A549 (cell line): ENCODE measurements around the gene EGLN2. TPM values are rescaled to one million over a fixed set of nuclear protein-coding genes. Genes with fewer than 3 reads are reported as not detected.

Source experiments
- ATAC-seq, 2 experiments: fragments of 200-7000 bp in 1 of 2; fragments of >200 bp in 1 of 2; cut with Nextera tagmentation in 1 of 2; cut with Tn5 transposase in 1 of 2; 3 replicates each; pipeline versions ENCODE4 v1.8.0 to v1.9.1; 2018 to 2020; ENCODE audit warnings: mild to moderate bottlenecking in 1 of 2, moderate library complexity in 1 of 2
- CTCF ChIA-PET: fragments of 300-600 bp; sonication (Branson Sonifier 250); formaldehyde crosslinking; extraction: SDS; loops from one replicate; lab custom pipeline; 2021; ENCODE audit warnings: antibody characterized with exemption, inconsistent platforms; lab: Yijun Ruan, JAX
- POLR2A ChIA-PET: fragments of 350-600 bp; formaldehyde crosslinking; extraction: SDS; loops from one replicate; lab custom pipeline; 2021; ENCODE audit warnings: antibody characterized with exemption, inconsistent platforms; lab: Yijun Ruan, JAX
- DNase-seq, 2 experiments: peaks; one replicate each; pipeline versions ENCODE4 v3.0.0 to v3.0.0-alpha.2; 2011 to 2016; ENCODE audit warnings: low read depth in 1 of 2, low spot score in 1 of 2
- FAIRE-seq: peaks from 2 replicates; lab custom pipeline; 2011; peaks lifted over from hg19 to GRCh38; lab: Jason Lieb, UNC
- H3K27ac ChIP-seq, 2 experiments: fragments of >200 bp; sonication (Bioruptor Twin); formaldehyde crosslinking; 3 replicates each; pipeline ENCODE4 v1.5.1; 2016 to 2017
- H3K4me1 ChIP-seq: fragments of >200 bp; sonication (Bioruptor Twin); formaldehyde crosslinking; 3 replicates; pipeline ENCODE4 v1.6.1; 2016
- H3K4me2 ChIP-seq: fragments of >200 bp; sonication (Bioruptor Twin); formaldehyde crosslinking; 3 replicates; pipeline ENCODE4 v1.6.1; 2016
- H3K4me3 ChIP-seq: fragments of >200 bp; sonication (Bioruptor Twin); formaldehyde crosslinking; 3 replicates; pipeline ENCODE4 v1.5.1; 2016
- H3K9me3 ChIP-seq: fragments of >200 bp; sonication (Bioruptor Twin); formaldehyde crosslinking; 3 replicates; pipeline ENCODE4 v1.6.1; 2016
- BHLHE40 ChIP-seq: IDR thresholded peaks from 2 replicates; pipeline ENCODE4 v1.6.1; 2012; ENCODE audit warnings: low read depth, low read length, inconsistent platforms
- CHD4 ChIP-seq: fragments of 200-600 bp; sonication (generic); IDR thresholded peaks from 2 replicates; pipeline ENCODE4 v1.6.1; 2016; ENCODE audit warnings: antibody characterized with exemption, mild to moderate bottlenecking, borderline replicate concordance
- EHMT2 ChIP-seq: fragments of 200-600 bp; sonication (generic); IDR thresholded peaks from 2 replicates; pipeline ENCODE4 v1.6.1; 2016; ENCODE audit warnings: antibody characterized with exemption, low read depth, mild to moderate bottlenecking, moderate library complexity
- FOSB ChIP-seq: fragments of 250-450 bp; sonication (Bioruptor Pico); IDR thresholded peaks from 2 replicates; pipeline ENCODE4 v1.5.0; 2020; ENCODE audit warnings: mild to moderate bottlenecking, moderate library complexity
- FOSL2 ChIP-seq, 2 experiments: fragments of 450-650 bp in 1 of 2; fragments of >200 bp in 1 of 2; sonication (Bioruptor Twin) in 1 of 2; formaldehyde crosslinking; IDR thresholded peaks; 2 replicates each; pipeline versions ENCODE4 v1.5.0 to v1.6.1; 2016 to 2020; ENCODE audit warnings: mild to moderate bottlenecking in 1 of 2, moderate library complexity in 1 of 2
- FOXS1 ChIP-seq: fragments of 250-450 bp; sonication (Bioruptor Pico); IDR thresholded peaks from 2 replicates; pipeline ENCODE4 v1.5.0; 2020; ENCODE audit warnings: mild to moderate bottlenecking, moderate library complexity
- HDAC2 ChIP-seq: fragments of 200-600 bp; sonication (generic); IDR thresholded peaks from 2 replicates; pipeline ENCODE4 v1.6.1; 2016
- HEYL ChIP-seq: fragments of 250-450 bp; sonication (Bioruptor Pico); IDR thresholded peaks from 2 replicates; pipeline ENCODE4 v1.8.0; 2021; ENCODE audit warnings: mild to moderate bottlenecking, moderate library complexity
- JUN ChIP-seq, 2 experiments: fragments of >200 bp; sonication (Bioruptor Twin); formaldehyde crosslinking; IDR thresholded peaks; 2 replicates in 1 of 2; 3 replicates in 1 of 2; pipeline ENCODE4 v1.6.1; 2016 to 2017
- MAFK ChIP-seq: fragments of 450-650 bp; IDR thresholded peaks from 2 replicates; pipeline ENCODE4 v1.6.1; 2014; ENCODE audit not compliant: partially characterized antibody
- NPAS2 ChIP-seq: fragments of 250-450 bp; sonication (Bioruptor Pico); IDR thresholded peaks from 2 replicates; pipeline ENCODE4 v1.8.0; 2022; ENCODE audit warnings: mild to moderate bottlenecking, moderate library complexity, borderline replicate concordance
- NR3C1 ChIP-seq: fragments of >200 bp; sonication (Bioruptor Twin); formaldehyde crosslinking; IDR thresholded peaks from 3 replicates; pipeline ENCODE4 v1.6.1; 2017
- POLR2A ChIP-seq: IDR thresholded peaks from 2 replicates; pipeline ENCODE4 v1.6.1; 2012; ENCODE audit warnings: mild to moderate bottlenecking, low read length
- SREBF2 ChIP-seq: fragments of 450-650 bp; IDR thresholded peaks from 2 replicates; pipeline ENCODE4 v1.6.1; 2014; ENCODE audit warnings: mild to moderate bottlenecking, moderate library complexity
- TP53 ChIP-seq: fragments of 250-450 bp; sonication (Bioruptor Pico); IDR thresholded peaks from 2 replicates; pipeline ENCODE4 v1.5.0; 2021; ENCODE audit warnings: mild to moderate bottlenecking, moderate library complexity
- ZFP36 ChIP-seq: fragments of 450-650 bp; IDR thresholded peaks from 2 replicates; pipeline ENCODE4 v1.6.1; 2014; ENCODE audit warnings: borderline replicate concordance; ENCODE audit not compliant: partially characterized antibody
- WGBS: methylation state at CpG from one replicate; pipeline ENCODE4 v1.1.6; 2017; ENCODE audit errors: missing lambda C conversion rate; 5-methylcytosine and 5-hydroxymethylcytosine counted together
- polyA plus RNA-seq, 4 experiments: library from polyadenylated mRNA; depleted of rRNA in 3 of 4; stranded (reverse); fragments of >200 nt; fragmentation: RNase III in 1 of 4; extraction: RNeasy Plus Mini Kit Qiagen cat#74134 plus additional on column Dnase treatment in 1 of 4; gene quantifications; 2 replicates in 3 of 4; 3 replicates in 1 of 4; pipeline ENCODE4 v1.2.3, GENCODE V29; 2011 to 2017
- TF ChIP-seq, protein P1 (sequence below): fragments of 150-350 bp; IDR thresholded peaks from 2 replicates; pipeline ENCODE4 v1.6.1; 2014; ENCODE audit warnings: low read depth, mild to moderate bottlenecking, low read length
- TF ChIP-seq, protein P2 (sequence below): fragments of >200 bp; sonication (Bioruptor Twin); formaldehyde crosslinking; IDR thresholded peaks from 3 replicates; pipeline ENCODE4 v1.5.1; 2016

The EGLN2 gene
- polyA plus RNA-seq, 2 of the 4 experiments (the other 2 are of a cell fraction) = 34.7 to 81.4 TPM

DNA sequence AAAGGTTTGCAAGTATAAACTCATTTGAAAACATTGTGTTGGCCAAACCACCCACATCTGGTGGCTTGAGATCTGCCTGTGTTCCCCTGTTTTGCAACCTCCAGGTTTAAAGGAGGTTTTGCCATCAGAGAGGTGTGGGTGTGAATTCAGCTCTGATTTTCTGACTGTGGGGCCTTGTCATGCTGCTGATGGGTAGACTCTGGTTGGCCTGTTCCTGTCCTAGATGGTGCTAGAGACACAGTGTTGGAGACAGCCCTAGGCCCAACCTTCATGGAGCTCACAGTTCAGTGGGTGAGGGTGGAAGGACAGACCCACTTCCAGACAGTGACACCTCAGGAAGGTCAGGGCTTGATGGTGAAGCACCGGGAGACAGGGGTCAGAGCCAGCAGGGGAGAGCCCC is 13.5 kb upstream of the EGLN2 start:
- Histone ChIP-seq H3K4me2 (no peak overlapping the region), H3K9me3 (no peaks in the 10 kb centered on the region), H3K27ac (no peak overlapping the region), H3K4me3 (no peak overlapping the region), H3K4me1 (no peaks in the 10 kb centered on the region)
- DNase-seq = no peak
- TF ChIP-seq HEYL (no peak), HDAC2 (no peak), MAFK (no peak), NR3C1 (no peak), SREBF2 (no peak), POLR2A (no peak), EHMT2 (no peak), NPAS2 (no peak), FOXS1 (CRISPR knock-in tag) (no peak)
- TF ChIP-seq, protein P1, sequence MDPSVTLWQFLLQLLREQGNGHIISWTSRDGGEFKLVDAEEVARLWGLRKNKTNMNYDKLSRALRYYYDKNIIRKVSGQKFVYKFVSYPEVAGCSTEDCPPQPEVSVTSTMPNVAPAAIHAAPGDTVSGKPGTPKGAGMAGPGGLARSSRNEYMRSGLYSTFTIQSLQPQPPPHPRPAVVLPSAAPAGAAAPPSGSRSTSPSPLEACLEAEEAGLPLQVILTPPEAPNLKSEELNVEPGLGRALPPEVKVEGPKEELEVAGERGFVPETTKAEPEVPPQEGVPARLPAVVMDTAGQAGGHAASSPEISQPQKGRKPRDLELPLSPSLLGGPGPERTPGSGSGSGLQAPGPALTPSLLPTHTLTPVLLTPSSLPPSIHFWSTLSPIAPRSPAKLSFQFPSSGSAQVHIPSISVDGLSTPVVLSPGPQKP = no peak
- FAIRE-seq = peak; percentile 43
- ChIA-PET CTCF (interaction anchor here (0.6 to 1.6 kb wide), 4 partner anchors 10 to 122 kb away, joined by 3 to 5 read pairs (median 4); no protein-coding TSS in a partner anchor), POLR2A (interaction anchor here (3.1 kb wide), 2 partner anchors 7 to 13 kb away, joined by 22 to 26 read pairs; partner anchors contain the start of genes EGLN2 and RAB4B)
- 57% methylated on average over 1 of the region's 1 CpG for WGBS
- ATAC-seq = peak; percentile 55 to 62

DNA sequence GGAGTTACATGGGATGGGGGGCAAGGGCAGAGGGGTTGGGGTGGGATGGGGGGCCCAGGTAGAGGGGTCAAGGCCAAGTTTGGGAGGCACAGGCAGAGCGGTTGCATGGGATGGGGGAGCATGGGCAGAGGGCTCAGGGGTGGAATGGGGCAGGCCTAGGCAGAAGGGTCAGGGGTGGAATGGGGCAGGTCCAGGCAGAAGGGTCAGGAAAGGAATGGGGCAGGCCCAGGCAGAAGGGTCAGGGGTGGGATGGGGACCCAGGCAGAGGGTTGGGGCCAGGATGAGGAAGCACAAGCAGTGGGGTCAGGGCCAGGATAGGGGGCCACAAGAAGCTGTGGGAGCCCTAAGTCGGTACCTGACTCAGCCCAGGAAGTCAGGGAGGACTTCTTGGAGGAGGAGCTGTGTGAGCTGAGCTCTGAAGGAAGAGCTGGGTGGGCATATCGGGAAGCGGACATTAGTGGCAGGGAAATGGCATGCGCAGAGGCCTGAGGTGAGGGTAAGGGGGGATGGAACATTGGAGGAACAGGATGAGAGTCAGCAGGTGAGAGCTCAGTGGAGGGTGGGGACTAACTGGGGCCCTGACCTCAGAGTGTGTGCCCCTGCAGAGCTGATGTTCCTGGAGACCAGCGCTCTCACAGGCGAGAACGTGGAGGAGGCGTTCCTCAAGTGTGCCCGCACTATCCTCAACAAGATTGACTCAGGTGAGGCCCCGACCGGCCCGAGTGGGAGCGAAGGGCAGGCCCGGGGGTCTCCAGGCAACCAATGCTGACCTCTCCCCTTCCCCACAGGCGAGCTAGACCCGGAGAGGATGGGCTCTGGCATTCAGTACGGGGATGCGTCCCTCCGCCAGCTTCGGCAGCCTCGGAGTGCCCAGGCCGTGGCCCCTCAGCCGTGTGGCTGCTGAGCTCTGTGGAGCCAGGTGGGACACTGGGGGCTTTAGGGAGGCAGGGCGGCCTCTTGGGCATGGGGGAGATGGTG is 12.6 kb upstream of the EGLN2 start:
- no peaks in the 10 kb centered on the region for H3K4me1 ChIP-seq
- H3K4me2 ChIP-seq = no peak overlapping the region
- CTCF ChIA-PET = interaction anchor here (0.7 to 2.4 kb wide), 12 partner anchors 9 to 151 kb away, joined by 3 to 23 read pairs (median 4); partner anchors contain the start of gene EGLN2
- H3K9me3 ChIP-seq = no peaks in the 10 kb centered on the region
- POLR2A ChIA-PET = interaction anchor here (3.1 kb wide), 2 partner anchors 8 to 12 kb away, joined by 22 to 26 read pairs; partner anchors contain the start of genes EGLN2 and RAB4B
- TF ChIP-seq FOXS1 (CRISPR knock-in tag) (no peak), FOSL2 (IDR thresholded peaks at IDR 0.05) (no peak), FOSL2 (CRISPR knock-in tag; IDR thresholded peaks at IDR 0.05) (no peak), CHD4 (no peak), TP53 (CRISPR knock-in tag) (no peak), ZFP36 (peak; percentile 90), HDAC2 (no peak), JUN (IDR thresholded peaks at IDR 0.05) (no peak)
- TF ChIP-seq, protein P2, sequence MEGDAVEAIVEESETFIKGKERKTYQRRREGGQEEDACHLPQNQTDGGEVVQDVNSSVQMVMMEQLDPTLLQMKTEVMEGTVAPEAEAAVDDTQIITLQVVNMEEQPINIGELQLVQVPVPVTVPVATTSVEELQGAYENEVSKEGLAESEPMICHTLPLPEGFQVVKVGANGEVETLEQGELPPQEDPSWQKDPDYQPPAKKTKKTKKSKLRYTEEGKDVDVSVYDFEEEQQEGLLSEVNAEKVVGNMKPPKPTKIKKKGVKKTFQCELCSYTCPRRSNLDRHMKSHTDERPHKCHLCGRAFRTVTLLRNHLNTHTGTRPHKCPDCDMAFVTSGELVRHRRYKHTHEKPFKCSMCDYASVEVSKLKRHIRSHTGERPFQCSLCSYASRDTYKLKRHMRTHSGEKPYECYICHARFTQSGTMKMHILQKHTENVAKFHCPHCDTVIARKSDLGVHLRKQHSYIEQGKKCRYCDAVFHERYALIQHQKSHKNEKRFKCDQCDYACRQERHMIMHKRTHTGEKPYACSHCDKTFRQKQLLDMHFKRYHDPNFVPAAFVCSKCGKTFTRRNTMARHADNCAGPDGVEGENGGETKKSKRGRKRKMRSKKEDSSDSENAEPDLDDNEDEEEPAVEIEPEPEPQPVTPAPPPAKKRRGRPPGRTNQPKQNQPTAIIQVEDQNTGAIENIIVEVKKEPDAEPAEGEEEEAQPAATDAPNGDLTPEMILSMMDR = no peak
- H3K4me3 ChIP-seq = no peak overlapping the region
- no peak for FAIRE-seq
- no peak overlapping the region for H3K27ac ChIP-seq
- ATAC-seq = peak; percentile 14 to 26; a peak in 5 of 6 replicates
- WGBS = 93% methylated on average over 25 of the region's 25 CpGs
- DNase-seq = no peak

DNA sequence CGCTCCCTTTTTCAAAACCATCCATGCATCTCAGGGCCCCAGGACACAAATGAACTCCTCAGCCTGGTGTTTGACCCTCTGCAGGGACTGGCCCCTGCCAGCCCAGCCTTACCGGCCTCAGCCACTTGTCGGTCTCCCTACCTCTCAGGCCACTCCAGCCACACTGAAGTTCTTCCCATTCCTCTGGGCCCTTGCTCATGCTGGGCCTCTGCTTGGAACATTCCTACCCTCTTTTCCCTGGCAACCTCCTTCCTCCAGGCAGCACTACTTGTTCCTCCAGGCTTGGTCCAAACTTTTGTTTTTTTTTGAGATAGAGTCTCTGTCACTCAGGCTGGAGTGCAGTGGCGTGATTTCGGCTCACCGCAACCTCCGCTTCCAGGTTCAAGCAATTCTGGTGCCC is 7.6 kb upstream of the EGLN2 start:
- TF ChIP-seq FOSB (CRISPR knock-in tag) = no peak
- no peak for TF ChIP-seq BHLHE40
- TF ChIP-seq, protein P1 = no peak
- TF ChIP-seq, all 56 proteins: peak for 0
- ATAC-seq (peak; percentile 33 to 38; a peak in 4 of 6 replicates), FAIRE-seq (no peak), DNase-seq (no peak)
- POLR2A ChIA-PET = no interaction called here
- CTCF ChIA-PET = no interaction called here
- H3K4me2 ChIP-seq = no peak overlapping the region
- peaks cover 6% of the 10 kb centered on the region; the same call in 1 of the 3 replicates for H3K4me1 ChIP-seq
- no peaks in the 10 kb centered on the region for H3K9me3 ChIP-seq
- 95% methylated on average over 7 of the region's 7 CpGs for WGBS
- H3K4me3 ChIP-seq = no peak overlapping the region
- H3K27ac ChIP-seq = no peak overlapping the region
